Measurements from ENCODE around the gene TFR2. TPM values are rescaled to one million over a fixed set of nuclear protein-coding genes. Genes with fewer than 3 reads are reported as not detected.

The TFR2 gene
- total RNA-seq, 1 donor from 2014 or later, result 0.35 TPM

GRCh38 chr7:100679927-100680575 is 38.7 kb upstream of the TFR2 start:
- intact Hi-C loops (cut with DNase I), result no loop called here
- H3K4me3 ChIP-seq, result no peak overlapping the region
- H3K9me3 ChIP-seq, result no peaks in the 10 kb centered on the region
- H3K4me1 ChIP-seq, result peaks cover 36% of the 10 kb centered on the region
- H3K27me3 ChIP-seq (ENCODE audit: low read depth), result no peaks in the 10 kb centered on the region
- no peak for DNase-seq
- ATAC-seq, result no peak
- peaks cover 89% of the 10 kb centered on the region for H3K36me3 ChIP-seq
- H3K27ac ChIP-seq, result no peak overlapping the region
- TF ChIP-seq, protein P1, sequence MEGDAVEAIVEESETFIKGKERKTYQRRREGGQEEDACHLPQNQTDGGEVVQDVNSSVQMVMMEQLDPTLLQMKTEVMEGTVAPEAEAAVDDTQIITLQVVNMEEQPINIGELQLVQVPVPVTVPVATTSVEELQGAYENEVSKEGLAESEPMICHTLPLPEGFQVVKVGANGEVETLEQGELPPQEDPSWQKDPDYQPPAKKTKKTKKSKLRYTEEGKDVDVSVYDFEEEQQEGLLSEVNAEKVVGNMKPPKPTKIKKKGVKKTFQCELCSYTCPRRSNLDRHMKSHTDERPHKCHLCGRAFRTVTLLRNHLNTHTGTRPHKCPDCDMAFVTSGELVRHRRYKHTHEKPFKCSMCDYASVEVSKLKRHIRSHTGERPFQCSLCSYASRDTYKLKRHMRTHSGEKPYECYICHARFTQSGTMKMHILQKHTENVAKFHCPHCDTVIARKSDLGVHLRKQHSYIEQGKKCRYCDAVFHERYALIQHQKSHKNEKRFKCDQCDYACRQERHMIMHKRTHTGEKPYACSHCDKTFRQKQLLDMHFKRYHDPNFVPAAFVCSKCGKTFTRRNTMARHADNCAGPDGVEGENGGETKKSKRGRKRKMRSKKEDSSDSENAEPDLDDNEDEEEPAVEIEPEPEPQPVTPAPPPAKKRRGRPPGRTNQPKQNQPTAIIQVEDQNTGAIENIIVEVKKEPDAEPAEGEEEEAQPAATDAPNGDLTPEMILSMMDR (IDR thresholded peaks at IDR 0.05), result no peak

GRCh38 chr7:100679129-100679926 is 38.0 kb upstream of the TFR2 start:
- TF ChIP-seq, protein P1 (IDR thresholded peaks at IDR 0.05), result no peak
- intact Hi-C loops (cut with DNase I), result no loop called here
- Histone ChIP-seq H3K4me3 (no peak overlapping the region), H3K27me3 (ENCODE audit: low read depth) (no peaks in the 10 kb centered on the region), H3K27ac (no peak overlapping the region), H3K9me3 (no peaks in the 10 kb centered on the region), H3K4me1 (peaks cover 36% of the 10 kb centered on the region), H3K36me3 (peaks cover 82% of the 10 kb centered on the region)
- no peak for ATAC-seq
- DNase-seq, result no peak

DNA sequence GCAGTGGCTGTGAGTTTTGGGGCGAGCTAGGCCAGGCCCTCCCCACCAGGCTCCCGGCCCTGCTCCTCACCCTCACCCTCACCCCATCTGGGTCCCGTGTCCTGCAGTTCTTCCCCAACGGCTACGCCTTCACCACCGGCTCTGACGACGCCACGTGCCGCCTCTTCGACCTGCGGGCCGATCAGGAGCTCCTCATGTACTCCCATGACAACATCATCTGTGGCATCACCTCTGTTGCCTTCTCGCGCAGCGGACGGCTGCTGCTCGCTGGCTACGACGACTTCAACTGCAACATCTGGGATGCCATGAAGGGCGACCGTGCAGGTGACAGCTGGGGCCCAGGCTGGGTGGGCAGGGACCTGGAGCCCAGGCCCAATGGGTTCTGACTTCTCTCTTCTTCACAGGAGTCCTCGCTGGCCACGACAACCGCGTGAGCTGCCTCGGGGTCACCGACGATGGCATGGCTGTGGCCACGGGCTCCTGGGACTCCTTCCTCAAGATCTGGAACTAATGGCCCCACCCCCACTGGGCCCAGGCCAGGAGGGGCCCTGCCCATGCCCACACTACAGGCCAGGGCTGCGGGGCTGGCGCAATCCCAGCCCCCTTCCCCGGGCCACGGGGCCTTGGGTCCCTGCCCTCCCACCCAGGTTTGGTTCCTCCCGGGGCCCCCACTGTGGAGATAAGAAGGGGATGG is 37.1 kb upstream of the TFR2 start:
- no peak for ATAC-seq
- no peak overlapping the region for H3K27ac ChIP-seq
- H3K27me3 ChIP-seq (ENCODE audit: low read depth), result no peaks in the 10 kb centered on the region
- peaks cover 73% of the 10 kb centered on the region for H3K36me3 ChIP-seq
- no peaks in the 10 kb centered on the region for H3K9me3 ChIP-seq
- no peak overlapping the region for H3K4me3 ChIP-seq
- intact Hi-C loops (cut with DNase I), result no loop called here
- DNase-seq, result no peak
- TF ChIP-seq, protein P1 (IDR thresholded peaks at IDR 0.05), result no peak
- H3K4me1 ChIP-seq, result peaks cover 36% of the 10 kb centered on the region

GRCh38 chr7:100677308-100678267 is 36.2 kb upstream of the TFR2 start:
- Histone ChIP-seq H3K4me3 (no peak overlapping the region), H3K9me3 (no peaks in the 10 kb centered on the region), H3K27me3 (ENCODE audit: low read depth) (no peaks in the 10 kb centered on the region), H3K27ac (no peak overlapping the region), H3K36me3 (peaks cover 64% of the 10 kb centered on the region), H3K4me1 (peaks cover 41% of the 10 kb centered on the region)
- intact Hi-C loops (cut with DNase I), result no loop called here
- TF ChIP-seq, protein P1 (IDR thresholded peaks at IDR 0.05), result no peak
- ATAC-seq, result no peak
- peak; percentile 50 for DNase-seq

All from lower lobe of right lung (tissue), 2 donors.